Islet of Langerhans (tissue), 1 donor: Measurements from ENCODE around the gene EREG.

Source experiments
- FAIRE-seq: peaks from one replicate; lab custom pipeline; 2011; peaks lifted over from hg19 to GRCh38; lab: Jason Lieb, UNC

The EREG gene

DNA sequence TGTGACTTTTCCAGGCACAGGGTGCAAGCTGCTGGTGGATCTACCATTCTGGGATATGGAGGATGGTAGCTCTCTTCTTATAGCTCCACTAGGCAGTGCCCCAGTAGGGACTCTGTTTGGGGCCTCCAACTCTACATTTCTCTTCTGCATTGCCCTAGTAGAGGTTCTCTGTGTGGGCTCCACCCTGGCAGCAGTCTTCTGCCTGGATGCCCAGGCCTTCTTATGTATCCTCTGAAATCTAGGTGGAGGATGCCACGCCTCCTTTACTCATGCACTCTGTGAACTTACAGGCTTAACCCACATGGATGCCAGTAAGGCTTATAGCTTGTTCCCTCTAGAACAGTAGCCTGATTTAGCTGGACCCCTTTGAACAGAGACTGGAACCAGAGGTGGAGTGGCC lies 20.9 kb upstream of the EREG start:
- FAIRE-seq: no peak

DNA sequence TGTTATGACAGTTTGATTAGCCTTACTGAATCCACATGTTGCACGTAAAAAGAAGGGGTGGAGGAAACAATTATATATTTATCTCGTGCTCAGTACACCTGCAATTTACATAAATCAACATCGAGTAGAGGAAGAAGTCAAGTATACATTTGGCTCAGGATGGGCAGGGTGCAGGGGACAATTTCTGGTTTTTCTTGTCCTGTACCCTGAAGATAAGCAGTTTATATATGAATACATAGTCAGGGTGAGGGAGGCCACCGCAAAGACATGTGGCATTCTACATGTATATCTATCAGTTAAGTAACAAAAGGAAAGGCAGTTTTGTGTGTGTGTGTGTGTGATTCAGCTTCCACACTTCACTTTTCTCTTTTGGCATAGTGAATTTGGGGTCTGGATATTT lies 11.1 kb upstream of the EREG start:
- no peak for FAIRE-seq

DNA sequence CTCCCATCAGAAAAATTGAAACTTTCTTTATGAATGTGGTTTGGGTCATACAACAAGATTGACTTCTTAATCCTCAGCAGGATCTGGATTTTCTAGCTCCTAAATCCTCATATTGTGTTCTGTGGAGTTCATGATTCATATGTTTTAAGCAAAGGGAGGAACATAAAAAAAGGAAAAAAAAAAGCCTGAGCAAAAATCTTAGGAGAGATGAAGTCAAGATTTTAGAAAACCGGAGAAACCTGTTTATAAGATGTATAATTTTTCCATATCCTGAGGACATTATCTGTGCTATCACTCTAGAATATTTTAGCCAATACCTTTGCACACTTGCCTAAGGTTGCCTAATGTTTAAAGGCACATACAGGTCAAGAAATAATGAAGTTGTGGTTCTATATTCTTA lies 7.0 kb upstream of the EREG start:
- no peak for FAIRE-seq

DNA sequence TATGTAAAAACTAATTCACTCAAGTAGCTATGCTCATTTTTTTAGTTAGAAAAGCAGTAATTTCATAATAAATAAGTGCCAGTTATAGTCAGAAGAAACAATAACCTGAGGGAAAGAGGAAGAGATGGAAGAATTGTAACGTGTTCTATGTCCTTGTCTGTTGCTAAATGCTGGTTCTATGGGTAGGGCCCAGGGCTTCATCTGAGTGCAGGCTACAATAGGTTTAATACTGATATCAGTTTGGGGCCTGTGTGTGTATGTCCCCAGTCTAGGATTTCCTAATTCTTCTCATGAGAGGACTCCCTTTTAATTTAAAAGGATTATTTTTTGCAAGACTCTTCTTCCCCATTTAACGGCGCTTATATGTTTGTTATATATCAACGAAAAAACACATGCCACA lies 3.3 kb upstream of the EREG start:
- no peak for FAIRE-seq

DNA sequence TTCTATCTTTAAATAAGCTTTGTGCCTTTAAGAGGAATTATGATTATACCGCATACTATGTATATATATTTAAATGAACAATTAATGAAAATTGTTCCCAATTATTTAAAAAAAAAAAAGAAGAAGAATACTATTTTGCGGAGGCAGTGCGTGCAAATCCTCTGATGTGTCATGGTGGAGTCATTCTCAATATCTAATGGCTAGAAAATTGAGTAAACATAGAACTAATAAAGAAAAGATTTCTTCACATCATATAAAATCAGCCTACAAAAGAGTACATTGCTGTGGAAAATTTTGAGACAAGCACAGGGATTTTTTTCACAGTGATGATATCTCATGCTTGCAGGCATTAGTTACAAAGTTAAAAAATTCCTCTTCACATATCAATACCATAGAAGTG lies 2.6 kb upstream of the EREG start:
- no peak for FAIRE-seq

DNA sequence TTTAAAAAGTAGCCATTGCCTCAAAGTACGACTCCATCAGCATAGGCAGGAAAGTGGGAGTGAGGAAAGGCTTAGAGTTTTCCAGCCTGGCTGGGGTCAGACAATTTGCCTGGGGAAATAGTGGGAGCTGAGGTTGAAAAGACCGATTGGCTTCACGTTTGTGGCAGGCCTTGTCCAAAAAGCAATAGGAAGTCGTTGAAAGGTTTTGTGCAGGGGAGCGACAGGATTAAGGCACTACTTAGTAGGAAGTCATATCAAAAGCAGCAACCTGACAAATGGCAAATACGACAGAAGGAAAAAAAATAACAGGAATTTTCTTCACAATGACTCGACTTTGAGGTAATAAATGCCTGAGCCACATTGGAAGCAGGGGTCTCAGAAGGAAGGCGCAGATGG lies 691 bp upstream of the EREG start:
- no peak for FAIRE-seq

DNA sequence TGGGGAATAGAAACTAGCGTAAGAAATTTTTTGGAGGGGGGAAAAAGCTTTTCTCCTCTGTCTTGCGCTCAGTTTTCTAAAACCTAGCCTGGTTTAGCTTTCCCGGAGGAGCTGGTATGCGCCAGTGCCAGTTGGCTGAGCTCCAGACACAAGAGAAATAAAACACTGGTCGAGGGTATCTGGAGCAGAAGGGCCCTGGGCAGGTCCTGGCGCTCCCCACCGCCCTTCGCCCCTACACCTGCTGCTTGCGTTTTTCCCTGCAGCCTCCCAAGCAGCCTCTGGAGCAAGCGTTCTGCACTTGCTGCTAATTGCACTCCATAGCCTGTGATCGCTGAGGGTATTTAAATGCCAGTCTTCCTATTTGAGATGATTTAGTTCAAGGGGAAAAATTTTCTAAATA lies 816 bp downstream of the EREG start:
- no peak for FAIRE-seq

DNA sequence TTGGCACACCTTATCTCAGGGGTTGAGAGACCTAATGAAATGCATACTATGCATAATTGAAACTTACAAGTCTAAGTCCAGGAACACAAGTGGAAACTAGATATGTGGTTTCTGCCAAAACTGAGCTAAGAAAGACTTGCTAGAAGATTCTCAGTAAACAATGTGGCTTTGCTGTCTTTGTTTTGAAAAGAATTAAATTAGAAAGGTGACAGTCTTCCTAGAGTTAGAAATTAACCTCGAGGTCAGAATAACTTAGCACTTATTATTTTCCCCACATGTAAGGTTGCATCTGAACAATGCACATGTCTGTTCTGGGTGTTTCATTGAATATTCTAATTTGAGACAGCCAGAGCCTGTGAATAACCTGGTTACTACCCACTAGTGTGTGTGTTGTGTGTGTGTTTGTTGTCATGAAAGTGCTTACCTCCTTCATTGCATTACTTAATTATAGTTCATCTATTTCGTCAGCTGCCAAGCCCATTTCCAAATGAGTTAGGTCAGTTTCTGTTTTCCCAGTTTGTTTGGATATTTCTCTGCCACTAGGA lies 1.5 kb downstream of the EREG start:
- FAIRE-seq: no peak

DNA sequence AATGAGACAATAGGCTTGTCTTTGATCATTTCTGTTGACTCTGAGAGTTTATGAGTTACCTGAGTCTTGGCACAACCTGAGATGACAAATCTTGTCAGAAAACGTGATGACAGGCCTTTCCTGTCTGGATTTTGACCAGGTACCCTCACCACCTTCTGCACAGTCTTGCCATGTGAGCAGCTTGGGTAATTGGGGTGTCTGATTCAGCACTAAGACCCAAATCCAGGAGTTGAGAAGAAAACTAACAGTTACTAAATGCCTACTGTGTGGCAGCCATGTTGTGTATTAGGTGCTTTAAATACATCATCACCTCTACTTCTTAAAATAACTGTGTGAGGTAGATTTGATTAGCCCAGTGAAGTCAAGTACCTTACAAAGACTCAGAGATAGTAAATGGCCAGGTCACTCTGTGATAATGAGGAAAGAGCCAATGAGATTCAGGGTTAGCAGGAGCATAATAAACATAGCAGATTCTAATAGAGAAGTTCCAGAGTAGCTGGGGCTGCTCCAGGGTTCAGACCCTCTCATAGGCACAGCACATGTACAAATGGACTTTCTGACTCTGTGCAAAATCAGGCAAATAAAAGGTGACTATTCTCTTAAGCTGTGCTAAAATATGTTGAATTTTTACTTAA lies 2.8 kb downstream of the EREG start:
- FAIRE-seq: no peak

DNA sequence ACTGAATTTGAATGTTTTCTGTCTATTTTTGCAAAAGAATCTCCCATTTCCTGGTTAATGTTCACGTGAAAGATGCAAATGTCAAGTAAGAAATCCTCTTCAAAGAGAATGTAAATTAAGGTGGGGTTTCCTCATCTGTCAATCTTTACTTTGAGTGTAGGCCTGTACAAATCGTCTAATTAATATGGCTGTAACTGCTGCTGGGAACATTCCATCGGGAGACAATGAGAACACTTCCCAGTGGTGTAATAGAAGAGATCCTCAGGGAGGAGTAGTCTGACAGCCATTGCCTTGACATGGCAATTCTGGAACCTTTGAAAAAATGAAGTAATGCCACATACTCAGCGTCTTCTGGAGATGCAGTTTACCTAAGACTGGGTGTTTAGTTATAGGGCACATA lies 3.7 kb downstream of the EREG start:
- no peak for FAIRE-seq

DNA sequence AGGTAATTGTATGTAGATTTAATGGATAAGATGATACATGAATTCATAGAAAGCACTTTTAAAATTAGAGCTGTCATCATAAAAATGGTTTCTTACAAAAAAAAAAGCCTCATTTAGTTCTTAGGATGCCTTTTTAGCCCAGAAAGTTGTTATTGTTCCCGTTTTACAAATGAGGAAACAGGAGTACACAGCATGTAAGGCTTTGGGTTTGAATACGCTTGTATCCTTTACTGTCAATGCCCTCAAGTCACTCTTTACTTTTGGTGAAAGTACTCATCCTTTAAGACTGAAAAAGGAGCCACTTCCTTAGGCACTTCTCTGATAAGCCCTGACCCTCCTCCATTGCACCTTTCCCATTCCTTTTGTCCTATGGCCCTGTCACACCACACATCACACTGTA lies 4.9 kb downstream of the EREG start:
- no peak for FAIRE-seq

DNA sequence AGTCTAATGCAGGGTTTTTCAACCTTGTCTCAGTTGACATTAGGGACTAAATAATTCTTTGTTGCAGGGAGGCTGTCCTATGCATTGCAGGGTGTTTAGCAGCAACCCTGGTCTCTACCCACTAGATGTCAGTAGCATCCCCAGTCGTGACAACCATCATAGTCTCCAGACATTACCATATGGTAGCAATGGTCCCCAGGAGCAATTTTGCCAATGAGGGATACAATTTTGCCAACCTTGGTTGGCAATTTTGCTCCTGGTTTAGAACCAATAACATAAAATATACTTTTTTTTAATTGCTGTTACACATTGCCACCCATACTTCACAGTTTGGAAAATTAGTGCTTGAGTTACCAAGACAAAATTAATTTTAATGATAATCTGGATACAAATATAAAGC lies 6.0 kb downstream of the EREG start:
- FAIRE-seq: no peak

DNA sequence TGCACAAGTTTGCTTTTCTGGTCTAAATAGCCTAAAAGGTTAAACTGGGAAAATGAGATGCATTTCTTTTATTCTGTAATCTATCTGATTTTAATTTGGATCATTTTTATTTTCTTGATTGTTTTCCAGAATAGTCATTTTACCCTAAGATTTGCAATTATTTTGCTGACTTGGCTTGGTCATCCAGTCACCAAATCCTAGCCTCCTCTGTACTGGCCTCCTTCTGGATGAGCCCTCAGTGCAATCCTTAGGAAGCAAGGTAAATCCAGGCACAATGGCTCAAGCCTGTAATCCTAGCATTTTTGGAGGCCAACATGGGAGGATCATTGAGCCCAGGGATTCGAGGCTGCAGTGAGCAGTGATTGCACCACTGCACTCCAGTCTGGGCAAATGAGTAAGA lies 9.2 kb downstream of the EREG start:
- FAIRE-seq: no peak

DNA sequence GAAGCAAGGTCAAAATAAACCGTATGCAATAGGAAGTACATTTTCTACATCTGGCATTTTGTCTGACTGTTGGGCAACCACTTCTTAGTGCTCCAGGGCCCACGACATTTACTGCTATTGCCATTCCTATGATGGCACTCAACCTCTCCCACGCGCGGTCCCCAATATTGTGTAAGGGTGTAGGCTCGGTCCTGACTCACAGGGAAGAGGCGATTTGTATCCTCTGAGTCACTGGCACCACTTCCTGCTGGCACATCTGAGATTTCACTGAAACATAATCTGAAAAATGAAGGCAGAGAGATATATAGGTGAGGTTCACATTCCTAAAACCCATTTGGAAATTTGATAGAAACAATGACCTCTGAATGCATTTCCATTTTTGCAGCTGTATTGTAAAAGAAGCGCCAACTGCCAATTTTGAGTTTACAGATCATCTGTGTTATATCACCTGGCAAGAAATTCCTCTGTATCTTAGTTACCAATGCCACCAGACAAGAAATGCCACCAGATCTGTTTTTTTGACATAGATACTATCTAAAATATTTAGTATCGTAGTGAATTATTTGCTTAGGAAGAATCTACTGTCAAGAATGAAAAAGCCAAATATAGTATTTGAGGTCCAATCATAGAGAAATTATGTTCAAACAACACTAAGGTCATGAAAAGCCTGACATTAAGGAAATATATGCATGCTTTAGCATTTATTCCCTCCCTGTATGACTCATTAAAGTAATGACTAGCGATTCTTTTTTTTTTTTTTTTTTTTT lies 9.8 kb downstream of the EREG start:
- no peak for FAIRE-seq

DNA sequence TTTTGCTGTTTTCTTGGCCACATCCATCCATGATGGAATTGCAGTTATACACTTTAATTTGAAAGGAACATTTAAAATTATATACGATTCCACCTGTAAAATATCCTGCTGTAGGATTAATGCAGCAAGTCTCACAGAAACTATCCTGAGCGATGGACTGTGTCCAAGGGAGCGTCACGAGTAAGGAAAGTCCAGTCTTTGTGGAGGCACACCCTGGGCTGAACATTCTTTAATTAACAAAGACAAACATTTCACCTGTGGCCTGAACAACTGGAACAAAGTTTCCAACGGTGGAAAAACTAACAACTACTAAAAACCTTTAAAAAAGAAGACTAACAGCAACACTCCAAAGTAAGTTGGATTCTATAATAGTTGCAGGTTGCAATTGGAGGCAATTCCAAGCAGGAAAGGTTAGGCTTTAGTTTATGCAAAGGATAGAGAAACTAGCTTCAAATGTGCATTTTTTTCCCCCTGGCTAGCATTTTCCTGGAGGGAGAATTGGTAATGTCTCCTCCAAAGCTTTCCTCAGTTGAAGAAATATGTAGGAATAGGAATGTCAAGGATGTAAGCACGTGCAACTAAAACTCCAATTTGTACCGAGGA lies 11.0 kb downstream of the EREG start:
- FAIRE-seq: no peak

DNA sequence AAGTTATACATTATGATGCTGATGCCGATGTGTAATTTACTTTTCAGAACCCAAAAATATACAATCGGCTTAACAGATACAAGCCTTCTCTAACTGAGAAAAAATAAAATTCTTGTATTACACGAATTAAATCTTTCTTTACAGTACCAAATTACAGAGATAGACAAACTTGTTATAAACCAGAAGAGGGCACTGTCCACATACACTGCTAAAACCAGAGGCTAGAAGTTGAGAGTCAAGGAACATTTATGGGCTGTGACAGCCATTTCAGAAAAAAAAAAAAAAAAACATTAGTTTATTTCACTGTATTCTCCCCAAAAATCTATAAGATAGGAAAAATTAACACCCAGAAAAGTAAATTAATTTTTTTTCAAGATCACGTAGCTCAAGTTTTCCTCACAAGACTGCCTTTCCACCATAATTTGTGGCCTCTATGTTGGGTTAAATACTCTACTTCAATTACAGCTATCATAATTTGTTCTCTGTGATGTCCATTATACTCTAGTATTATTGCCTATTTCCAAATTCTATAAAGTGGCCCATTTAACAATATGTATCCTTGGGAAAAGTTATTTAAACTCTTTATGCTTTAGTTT lies 12.0 kb downstream of the EREG start:
- peak; percentile 91 for FAIRE-seq

DNA sequence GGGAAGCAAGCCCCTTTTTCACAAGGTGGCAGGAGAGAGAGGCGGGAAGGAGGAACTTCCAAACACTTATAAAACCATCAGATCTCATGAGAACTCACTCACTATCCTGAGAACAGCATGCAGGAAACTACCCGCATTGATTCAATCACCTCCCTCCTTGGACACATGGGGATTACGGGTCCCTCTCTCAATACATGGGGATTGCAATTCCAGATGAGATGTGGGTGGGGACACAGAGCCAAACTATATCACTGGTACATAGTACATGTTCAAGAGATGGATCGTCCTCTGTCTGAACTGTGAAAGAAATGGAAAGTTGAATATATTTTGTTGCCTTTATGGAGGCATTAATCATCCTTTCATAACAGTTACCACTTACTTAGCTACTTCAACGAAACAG lies 12.8 kb downstream of the EREG start:
- no peak for FAIRE-seq

DNA sequence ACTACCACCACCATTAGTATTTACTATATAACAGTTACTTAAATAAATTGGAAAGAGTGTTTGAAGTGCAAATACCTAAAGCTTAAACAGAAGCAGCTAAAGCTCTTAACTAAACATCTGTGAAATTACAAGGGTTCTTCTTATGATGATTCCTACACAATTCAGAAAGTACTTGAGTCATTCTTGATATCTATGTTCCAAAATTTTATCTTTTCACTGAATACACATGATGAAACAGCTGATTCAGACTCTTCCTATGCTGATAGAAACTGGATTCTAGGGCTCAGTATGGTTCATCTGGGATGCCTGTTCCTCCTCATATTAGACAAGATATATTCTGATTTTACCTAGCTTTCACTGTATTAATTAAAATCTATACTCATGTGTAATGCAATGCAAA lies 13.6 kb downstream of the EREG start:
- FAIRE-seq: no peak

DNA sequence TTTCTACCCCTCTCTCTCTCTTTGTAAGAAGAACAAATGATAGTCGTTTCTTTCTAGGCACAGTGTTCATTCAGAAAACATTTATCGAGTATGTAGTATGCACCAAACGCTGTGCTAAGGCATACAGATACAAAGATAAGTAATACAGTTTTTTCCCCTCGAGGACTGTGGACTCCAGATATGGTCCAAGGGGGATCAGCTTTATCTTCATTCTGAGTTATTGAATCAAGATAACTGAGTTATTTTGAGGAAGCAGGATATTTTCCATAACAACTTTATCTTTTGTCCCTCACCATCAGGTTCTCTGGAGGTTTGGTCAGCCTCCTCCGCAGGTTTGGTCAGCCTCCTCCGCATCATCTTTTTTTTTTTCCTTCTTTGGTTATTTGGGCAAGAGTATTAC lies 15.0 kb downstream of the EREG start:
- no peak for FAIRE-seq

DNA sequence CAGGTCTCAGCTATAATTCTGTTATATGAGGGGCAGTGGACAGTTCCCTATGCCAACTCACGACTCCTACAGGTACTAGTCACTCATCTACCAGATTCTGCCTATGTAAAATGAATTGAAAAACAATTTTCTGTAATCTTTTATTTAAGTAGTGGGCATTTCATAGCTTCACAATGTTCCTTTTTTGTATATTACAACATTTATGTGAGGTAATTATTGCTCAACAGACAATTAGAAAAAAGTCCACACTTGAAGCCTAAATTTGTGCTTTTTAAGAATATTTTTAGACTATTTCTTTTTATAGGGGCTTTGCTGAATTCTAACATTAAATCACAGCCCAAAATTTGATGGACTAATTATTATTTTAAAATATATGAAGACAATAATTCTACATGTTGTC lies 20.4 kb downstream of the EREG start:
- FAIRE-seq: no peak

DNA sequence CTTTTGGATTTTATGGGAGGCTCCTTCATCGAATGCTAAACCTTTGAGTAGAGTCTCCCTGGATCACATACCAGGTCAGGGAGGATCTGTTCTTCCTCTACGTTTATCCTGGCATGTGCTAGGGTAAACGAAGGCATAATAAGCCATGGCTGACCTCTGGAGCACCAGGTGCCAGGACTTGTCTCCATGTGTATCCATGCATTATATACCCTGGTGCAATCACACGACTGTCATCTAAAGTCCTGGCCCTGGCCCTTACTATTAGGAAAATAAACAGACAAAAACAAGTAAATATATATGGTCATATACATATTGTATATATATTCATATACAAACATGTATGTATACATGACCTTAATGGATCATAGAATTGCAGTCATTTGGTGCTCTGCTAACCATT lies 21.2 kb downstream of the EREG start:
- no peak for FAIRE-seq

DNA sequence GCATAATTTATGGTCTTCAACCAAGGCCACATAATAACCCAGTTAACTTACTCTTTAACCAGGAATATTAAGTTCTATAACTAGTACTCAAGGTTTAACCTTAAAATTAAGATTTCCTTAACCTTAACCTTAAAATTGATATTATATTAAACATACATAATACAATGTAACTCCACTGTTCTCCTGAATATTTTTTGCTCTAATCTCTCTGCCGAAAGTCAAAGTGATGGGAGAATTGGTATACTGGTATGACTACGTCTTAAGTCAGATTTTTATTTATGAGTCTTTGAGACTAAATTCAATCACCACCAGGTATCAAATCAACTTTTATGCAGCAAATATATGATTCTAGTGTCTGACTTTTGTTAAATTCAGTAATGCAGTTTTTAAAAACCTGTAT lies 22.8 kb downstream of the EREG start:
- peak; percentile 21 for FAIRE-seq

DNA sequence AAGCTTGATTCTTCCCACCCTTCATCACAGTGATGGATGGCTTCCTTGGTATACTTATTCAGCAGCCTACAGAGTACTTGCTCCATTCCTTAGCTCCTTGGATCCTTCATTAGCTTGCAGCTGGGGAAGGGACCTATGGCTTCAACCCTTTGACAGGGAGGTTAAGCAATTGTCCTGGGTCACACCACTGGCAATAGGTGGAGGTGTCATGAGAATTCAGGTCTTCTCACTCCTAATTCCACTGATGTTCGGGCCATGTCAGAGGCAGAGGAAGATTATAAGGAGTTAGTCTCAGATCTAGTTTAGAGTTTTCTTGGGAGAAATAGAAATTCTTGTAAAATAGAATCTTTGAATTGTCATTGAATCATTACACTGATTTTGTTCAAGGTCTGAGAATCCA lies 24.5 kb downstream of the EREG start:
- FAIRE-seq: no peak
